ENCODE data around the gene LRBA. TPM values are rescaled to one million over a fixed set of nuclear protein-coding genes. Genes with fewer than 3 reads are reported as not detected.
"Not testable (repeated sequence)": the region's sequence is repeated elsewhere in the genome, so short reads cannot be mapped to it uniquely, and the experiment has no call there.

LRBA gene
- total and polyA plus RNA-seq, 12 donors, result 6.2 to 31.2 (median 23.9) TPM

DNA sequence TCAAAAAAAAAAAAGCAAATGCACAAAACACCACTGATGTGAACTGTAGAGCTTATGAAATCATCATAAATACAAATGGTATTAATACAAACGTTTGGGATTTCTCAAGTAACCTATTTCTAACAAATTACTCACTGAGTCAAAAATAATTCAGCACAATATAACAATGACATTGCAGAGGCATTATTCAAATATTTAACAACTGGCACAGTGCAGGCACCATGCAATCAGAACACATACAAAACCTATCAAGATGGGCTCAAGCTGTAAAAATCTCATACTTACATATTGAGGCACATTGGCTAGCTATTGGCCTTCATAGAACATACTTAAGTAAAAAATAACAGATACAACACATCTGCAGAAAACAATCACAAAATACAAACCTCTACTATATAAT lies 81.1 kb downstream of the LRBA start:
- Histone ChIP-seq H3K4me1 (peaks cover 0 to 21% (median 4%) of the 10 kb centered on the region in 9 donors), H3K9me3 (peaks cover 0 to 4% (median 0%) of the 10 kb centered on the region in 11 donors), H3K27me3 (no peaks in the 10 kb centered on the region), H3K4me3 (no peak overlapping the region), H3K27ac (no peak overlapping the region), H3K36me3 (no peaks in the 10 kb centered on the region)
- intact Hi-C loops (cut with DNase I), result no loop called here
- WGBS, 2 donors, result 39 to 50% methylated on average over 1 of the region's 1 CpG
- peak in 1 of 8 donors; percentile 19 for ATAC-seq
- TF ChIP-seq, protein P1, sequence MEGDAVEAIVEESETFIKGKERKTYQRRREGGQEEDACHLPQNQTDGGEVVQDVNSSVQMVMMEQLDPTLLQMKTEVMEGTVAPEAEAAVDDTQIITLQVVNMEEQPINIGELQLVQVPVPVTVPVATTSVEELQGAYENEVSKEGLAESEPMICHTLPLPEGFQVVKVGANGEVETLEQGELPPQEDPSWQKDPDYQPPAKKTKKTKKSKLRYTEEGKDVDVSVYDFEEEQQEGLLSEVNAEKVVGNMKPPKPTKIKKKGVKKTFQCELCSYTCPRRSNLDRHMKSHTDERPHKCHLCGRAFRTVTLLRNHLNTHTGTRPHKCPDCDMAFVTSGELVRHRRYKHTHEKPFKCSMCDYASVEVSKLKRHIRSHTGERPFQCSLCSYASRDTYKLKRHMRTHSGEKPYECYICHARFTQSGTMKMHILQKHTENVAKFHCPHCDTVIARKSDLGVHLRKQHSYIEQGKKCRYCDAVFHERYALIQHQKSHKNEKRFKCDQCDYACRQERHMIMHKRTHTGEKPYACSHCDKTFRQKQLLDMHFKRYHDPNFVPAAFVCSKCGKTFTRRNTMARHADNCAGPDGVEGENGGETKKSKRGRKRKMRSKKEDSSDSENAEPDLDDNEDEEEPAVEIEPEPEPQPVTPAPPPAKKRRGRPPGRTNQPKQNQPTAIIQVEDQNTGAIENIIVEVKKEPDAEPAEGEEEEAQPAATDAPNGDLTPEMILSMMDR (IDR thresholded peaks at IDR 0.05), result no peak
- DNase-seq, result no peak

DNA sequence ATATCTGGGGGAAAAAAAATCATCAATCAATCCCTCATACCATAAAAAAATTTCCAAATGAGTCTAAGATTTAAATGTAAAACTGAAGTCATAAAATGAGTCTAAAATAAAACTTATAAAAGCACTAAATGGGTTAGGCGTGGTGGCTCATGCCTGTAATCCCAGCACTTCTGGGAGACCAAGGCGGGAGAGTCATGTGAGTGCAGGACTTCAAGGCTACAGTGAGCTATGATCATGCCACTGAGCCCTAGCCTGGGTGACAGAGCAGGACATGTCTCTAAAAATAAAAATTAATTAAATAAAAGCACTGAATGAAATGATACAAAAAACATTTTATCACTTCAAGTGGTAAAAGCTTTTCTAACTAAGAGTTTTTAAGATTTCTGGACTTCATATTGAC lies 83.3 kb downstream of the LRBA start:
- peaks cover 0 to 11% (median 3%) of the 10 kb centered on the region in 9 donors for H3K4me1 ChIP-seq
- peaks cover 0 to 16% (median 0%) of the 10 kb centered on the region in 9 donors for H3K36me3 ChIP-seq
- no peak overlapping the region for H3K4me3 ChIP-seq
- no peak for DNase-seq
- TF ChIP-seq, protein P1 (IDR thresholded peaks at IDR 0.05), result no peak
- H3K9me3 ChIP-seq, result peaks cover 0 to 4% (median 0%) of the 10 kb centered on the region in 11 donors
- peak in 1 of 8 donors; percentile 77 for ATAC-seq
- H3K27ac ChIP-seq, result no peak overlapping the region
- H3K27me3 ChIP-seq, result no peaks in the 10 kb centered on the region
- 76 to 77% methylated on average over 2 of the region's 2 CpGs for WGBS, 2 donors
- intact Hi-C loops (cut with DNase I), result no loop called here

DNA sequence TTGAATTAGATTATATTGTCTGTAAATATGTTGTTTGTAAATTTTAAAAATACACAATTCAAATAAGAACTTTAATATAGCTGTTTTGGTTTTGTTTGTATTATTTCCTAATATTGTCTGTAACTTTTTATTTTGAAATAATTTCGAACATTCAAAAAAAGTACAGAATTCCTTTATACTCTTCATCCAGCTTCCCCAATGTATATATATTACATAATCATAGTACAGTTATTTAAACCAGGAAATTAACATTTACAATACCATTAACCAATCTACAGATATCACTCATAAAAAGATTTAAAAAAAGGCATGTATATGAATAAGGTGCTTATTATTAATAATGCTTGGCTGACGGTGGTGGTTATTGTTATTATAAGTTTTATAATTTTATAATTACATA lies 84.1 kb downstream of the LRBA start:
- WGBS, 2 donors, result 98% methylated on average over 2 of the region's 2 CpGs
- Histone ChIP-seq H3K27me3 (no peaks in the 10 kb centered on the region), H3K36me3 (peaks cover 0 to 23% (median 0%) of the 10 kb centered on the region in 9 donors), H3K4me1 (peaks cover 0 to 8% (median 3%) of the 10 kb centered on the region in 9 donors), H3K27ac (no peak overlapping the region), H3K4me3 (no peak overlapping the region), H3K9me3 (peaks cover 0 to 4% (median 0%) of the 10 kb centered on the region in 11 donors)
- no peak for DNase-seq
- TF ChIP-seq, protein P1 (IDR thresholded peaks at IDR 0.05), result no peak
- intact Hi-C loops (cut with DNase I), result no loop called here
- no peak for ATAC-seq

DNA sequence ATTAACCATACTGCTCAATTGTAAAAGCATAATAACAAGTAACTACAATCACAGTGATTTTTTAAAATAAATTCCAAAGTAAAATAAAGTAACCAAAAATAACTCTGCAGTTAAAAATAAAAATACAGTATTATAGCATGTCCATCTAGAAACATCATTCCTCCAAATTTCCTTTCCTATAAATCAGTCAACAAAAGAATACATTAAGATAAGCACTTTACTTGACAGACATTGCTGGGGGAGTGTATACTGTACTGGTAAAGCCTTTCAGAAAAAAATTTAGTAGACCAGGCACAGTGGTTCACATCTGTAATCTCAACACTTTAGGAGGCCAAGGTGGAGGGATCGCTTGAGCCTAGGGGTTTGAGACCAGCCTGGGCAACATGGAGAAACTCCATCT lies 91.1 kb downstream of the LRBA start:
- Histone ChIP-seq H3K4me3 (no peak overlapping the region), H3K4me1 (no peaks in the 10 kb centered on the region), H3K27me3 (no peaks in the 10 kb centered on the region), H3K27ac (no peak overlapping the region), H3K9me3 (no peaks in the 10 kb centered on the region), H3K36me3 (peaks cover 0 to 62% (median 8%) of the 10 kb centered on the region in 9 donors)
- no peak for DNase-seq
- TF ChIP-seq, protein P1 (IDR thresholded peaks at IDR 0.05), result no peak
- 96 to 97% methylated on average over 1 of the region's 1 CpG for WGBS, 2 donors
- no peak for ATAC-seq
- intact Hi-C loops (cut with DNase I), result no loop called here

DNA sequence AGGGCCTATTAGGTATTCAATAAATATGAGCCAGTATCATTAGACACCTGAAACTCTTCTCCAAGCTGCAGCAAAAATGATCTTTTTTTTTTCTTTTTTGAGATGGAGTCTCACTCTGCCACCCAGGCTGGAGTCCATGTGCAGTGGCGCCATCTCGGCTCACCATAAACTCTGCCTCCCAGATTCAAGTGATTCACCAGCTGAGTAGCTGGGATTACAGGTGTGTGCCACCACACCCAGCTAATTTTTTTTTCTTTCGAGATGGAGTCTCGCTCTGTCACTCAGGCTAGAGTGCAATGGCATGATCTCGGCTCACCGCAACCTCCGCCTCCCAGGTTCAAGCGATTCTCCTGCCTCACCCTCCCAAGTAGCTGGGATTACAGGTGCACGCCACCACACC lies 93.6 kb downstream of the LRBA start:
- H3K27me3 ChIP-seq; intact Hi-C loops (cut with DNase I); H3K4me1 ChIP-seq; H3K9me3 ChIP-seq; H3K27ac ChIP-seq; ATAC-seq; H3K4me3 ChIP-seq; DNase-seq: not testable (repeated sequence)
- 98 to 99% methylated on average over 9 of the region's 9 CpGs for WGBS, 2 donors
- H3K36me3 ChIP-seq, result peaks cover 0 to 69% (median 8%) of the 10 kb centered on the region in 9 donors

DNA sequence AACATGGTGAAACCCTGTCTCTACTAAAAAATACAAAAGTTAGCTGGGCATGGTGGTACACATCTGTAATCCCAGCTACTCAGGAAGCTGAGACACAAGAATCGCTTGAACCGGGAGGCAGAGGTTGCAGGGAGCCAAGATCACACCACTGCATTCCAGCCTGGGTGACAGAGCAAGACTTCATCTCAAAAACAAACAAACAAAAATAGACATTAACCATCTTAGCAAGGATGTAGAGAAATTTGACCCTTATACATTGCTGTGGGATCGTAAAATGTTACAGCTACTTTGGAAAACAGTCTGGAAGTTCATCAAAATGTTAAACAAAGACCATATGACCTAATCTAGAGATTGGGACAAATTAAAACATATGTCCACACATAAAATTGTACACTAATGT lies 96.5 kb downstream of the LRBA start:
- intact Hi-C loops (cut with DNase I); H3K4me1 ChIP-seq; H3K4me3 ChIP-seq; H3K27me3 ChIP-seq; ATAC-seq; H3K9me3 ChIP-seq; DNase-seq; H3K27ac ChIP-seq: not testable (repeated sequence)
- 87 to 89% methylated on average over 3 of the region's 3 CpGs for WGBS, 2 donors
- peaks cover 0 to 75% (median 13%) of the 10 kb centered on the region in 9 donors for H3K36me3 ChIP-seq
